22Rv1 (cell line): ENCODE measurements around the gene PLCB4.

Source experiments
- CTCF ChIP-seq: fragments of 450-650 bp; IDR thresholded peaks from 2 replicates; pipeline ENCODE4 v1.5.1; 2017; ENCODE audit warnings: mild to moderate bottlenecking
- ZFX ChIP-seq: fragments of 450-650 bp; IDR thresholded peaks from 2 replicates; pipeline ENCODE4 v1.6.1; 2017; ENCODE audit warnings: antibody characterized with exemption, borderline replicate concordance

DNA sequence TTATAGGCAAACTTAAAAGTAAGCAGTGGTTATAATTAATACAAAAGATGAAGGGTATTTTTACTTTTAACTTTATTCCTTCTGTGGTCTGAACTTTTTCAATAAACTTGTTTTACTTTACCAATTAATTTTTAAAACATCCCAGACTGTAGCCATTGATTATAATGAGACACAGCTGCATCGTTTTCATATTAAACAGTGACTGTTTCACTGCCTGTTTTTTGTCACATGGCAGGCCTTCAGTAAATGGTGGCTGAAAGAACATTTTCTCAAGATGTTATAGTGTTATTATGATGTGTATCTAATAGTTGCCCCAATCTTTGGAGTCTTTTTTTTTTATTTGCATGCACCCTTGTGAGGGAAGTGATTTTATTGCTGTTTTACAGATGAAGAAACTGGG lies 95.1 kb downstream of the PLCB4 start:
- TF ChIP-seq CTCF (no peak), ZFX (no peak)
